ENCODE data around the gene POLE. TPM values are rescaled to one million over a fixed set of nuclear protein-coding genes. Genes with fewer than 3 reads are reported as not detected.

The POLE gene
- total RNA-seq, 1 experiment from 2014 or later, result 96.1 TPM

DNA sequence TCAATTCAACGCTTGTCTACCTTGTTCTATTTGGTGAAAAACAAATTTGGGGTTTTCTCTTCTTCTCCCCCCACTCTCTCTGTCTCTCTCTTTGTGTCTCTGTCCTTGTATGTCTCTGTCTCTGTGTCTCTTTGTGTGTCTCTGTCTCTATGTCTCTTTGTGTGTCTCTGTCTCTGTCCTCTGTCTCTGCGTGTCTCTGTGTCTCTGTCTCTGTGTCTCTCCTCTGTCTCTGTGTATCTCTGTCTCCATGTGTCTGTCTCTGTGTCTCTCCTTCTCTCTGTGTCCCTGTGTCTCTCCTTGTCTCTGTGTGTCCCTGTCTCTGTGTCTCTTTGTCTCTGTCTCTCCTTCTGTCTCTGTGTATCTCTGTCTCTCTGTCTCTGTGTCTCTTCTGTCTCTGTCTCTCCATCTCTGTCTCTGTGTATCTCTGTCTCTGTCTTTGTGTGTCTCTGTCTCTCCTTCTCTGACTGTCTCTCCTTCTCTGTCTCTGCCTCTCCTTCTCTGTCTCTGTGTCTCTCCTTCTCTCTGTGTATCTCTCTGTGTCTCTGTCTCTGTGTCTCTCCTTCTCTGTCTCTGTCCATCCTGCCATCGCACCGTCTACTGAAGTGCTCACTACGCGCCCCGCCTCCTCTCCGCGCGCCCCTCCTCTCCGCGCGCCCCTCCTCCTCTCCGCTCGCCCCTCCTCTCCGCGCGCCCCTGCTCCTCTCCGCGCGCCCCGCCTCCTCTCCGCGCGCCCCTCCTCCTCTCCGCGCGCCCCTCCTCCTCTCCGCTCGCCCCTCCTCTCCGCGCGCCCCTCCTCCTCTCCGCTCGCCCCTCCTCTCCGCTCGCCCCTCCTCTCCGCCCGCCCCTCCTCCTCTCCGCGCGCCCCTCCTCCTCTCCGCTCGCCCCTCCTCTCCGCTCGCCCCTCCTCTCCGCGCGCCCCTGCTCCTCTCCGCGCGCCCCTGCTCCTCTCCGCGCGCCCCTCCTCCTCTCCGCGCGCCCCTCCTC, 89.5 kb downstream of the POLE start:
- CTCF ChIA-PET, result no interaction called here

DNA sequence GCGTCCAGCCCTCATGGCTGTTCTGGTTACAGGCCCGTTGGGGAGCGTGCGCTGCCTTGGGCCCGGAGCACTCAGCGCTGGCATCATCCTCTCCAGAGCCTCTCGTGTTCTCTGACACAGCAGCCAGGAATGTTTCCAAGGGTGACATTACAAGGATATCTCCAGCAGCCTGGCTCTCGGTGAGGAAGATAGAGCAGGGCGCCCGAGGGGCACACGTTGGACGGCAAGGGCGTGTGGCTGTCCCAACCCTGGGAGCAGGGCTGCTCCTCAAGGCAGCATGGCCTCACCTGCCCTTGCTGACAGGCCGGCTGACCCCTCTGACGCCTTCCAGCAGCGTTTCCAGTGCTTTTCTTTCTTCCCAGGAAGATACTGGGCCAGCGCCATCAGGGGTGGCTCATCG, 91.1 kb downstream of the POLE start:
- CTCF ChIA-PET, result no interaction called here
- H4K20me1 ChIP-seq (ENCODE audit: low read length), result no peaks in the 10 kb centered on the region
- no peaks in the 10 kb centered on the region for H3K9me2 ChIP-seq (replicated peaks; ENCODE audit: low read length)
- no peak overlapping the region for H2AFZ ChIP-seq (ENCODE audit: low read length)
- peaks cover 19% of the 10 kb centered on the region for H3K4me1 ChIP-seq (ENCODE audit: insufficient read depth, low read length)
- no peaks in the 10 kb centered on the region for H3K79me2 ChIP-seq (ENCODE audit: low read length)
- no peaks in the 10 kb centered on the region for H3F3A ChIP-seq (ENCODE audit: low read length, unreplicated experiment)
- no peak overlapping the region for H3K4me3 ChIP-seq (ENCODE audit: low read length)
- intact Hi-C loops (cut with micrococcal nuclease), result loop anchor here (10.0 kb wide), 1 partner anchor 71 kb away; no protein-coding TSS in a partner anchor
- no peaks in the 10 kb centered on the region for H3K9me3 ChIP-seq (ENCODE audit: low read length)
- H3K36me3 ChIP-seq (ENCODE audit: low read depth, low read length), result no peaks in the 10 kb centered on the region
- no peak for TF ChIP-seq EZH2 (IDR thresholded peaks at IDR 0.05; ENCODE audit: low read length, unreplicated experiment)
- BruUV-seq (replicated peaks), result no TSS peak
- ATAC-seq (no peak), DNase-seq (peak; percentile 59)
- no peaks in the 10 kb centered on the region for H3K27me3 ChIP-seq (ENCODE audit: low read length)
- POLR2A ChIA-PET (ENCODE audit: unreplicated experiment), result no interaction called here
- no peak overlapping the region for H3K9ac ChIP-seq (ENCODE audit: low read length)
- H3K27ac ChIP-seq (ENCODE audit: low read length), result no peak overlapping the region
- no peak overlapping the region for H3K4me2 ChIP-seq (ENCODE audit: low read length)

More for the DNA sequence above, 89.5 kb downstream of the POLE start:
- Histone ChIP-seq H3K4me3 (ENCODE audit: low read length) (peak overlapping the region; percentile 69), H3K79me2 (ENCODE audit: low read length) (no peaks in the 10 kb centered on the region), H3K36me3 (ENCODE audit: low read depth, low read length) (no peaks in the 10 kb centered on the region), H3K9me2 (replicated peaks; ENCODE audit: low read length) (no peaks in the 10 kb centered on the region), H3K4me2 (ENCODE audit: low read length) (peak overlapping the region; percentile 84), H4K20me1 (ENCODE audit: low read length) (no peaks in the 10 kb centered on the region), H3K27ac (ENCODE audit: low read length) (no peak overlapping the region), H3K9me3 (ENCODE audit: low read length) (no peaks in the 10 kb centered on the region), H3K4me1 (ENCODE audit: insufficient read depth, low read length) (peaks cover 19% of the 10 kb centered on the region), H3K27me3 (ENCODE audit: low read length) (peaks cover under 1% of the 10 kb centered on the region; the same call in 1 of the 2 replicates), H3K9ac (ENCODE audit: low read length) (no peak overlapping the region), H2AFZ (ENCODE audit: low read length) (peak overlapping the region; percentile 44), H3F3A (ENCODE audit: low read length, unreplicated experiment) (no peaks in the 10 kb centered on the region)
- BruUV-seq (replicated peaks), result no TSS peak
- DNase-seq (peak; percentile 49), ATAC-seq (no peak)
- intact Hi-C loops (cut with micrococcal nuclease), result loop anchor here (10.0 kb wide), 1 partner anchor 73 kb away; no protein-coding TSS in a partner anchor
- POLR2A ChIA-PET (ENCODE audit: unreplicated experiment), result no interaction called here
- TF ChIP-seq, protein P1, sequence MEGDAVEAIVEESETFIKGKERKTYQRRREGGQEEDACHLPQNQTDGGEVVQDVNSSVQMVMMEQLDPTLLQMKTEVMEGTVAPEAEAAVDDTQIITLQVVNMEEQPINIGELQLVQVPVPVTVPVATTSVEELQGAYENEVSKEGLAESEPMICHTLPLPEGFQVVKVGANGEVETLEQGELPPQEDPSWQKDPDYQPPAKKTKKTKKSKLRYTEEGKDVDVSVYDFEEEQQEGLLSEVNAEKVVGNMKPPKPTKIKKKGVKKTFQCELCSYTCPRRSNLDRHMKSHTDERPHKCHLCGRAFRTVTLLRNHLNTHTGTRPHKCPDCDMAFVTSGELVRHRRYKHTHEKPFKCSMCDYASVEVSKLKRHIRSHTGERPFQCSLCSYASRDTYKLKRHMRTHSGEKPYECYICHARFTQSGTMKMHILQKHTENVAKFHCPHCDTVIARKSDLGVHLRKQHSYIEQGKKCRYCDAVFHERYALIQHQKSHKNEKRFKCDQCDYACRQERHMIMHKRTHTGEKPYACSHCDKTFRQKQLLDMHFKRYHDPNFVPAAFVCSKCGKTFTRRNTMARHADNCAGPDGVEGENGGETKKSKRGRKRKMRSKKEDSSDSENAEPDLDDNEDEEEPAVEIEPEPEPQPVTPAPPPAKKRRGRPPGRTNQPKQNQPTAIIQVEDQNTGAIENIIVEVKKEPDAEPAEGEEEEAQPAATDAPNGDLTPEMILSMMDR (conservative IDR thresholded peaks at IDR 0.05; ENCODE audit: low read depth, low read length), result no peak
- TF ChIP-seq EZH2 (IDR thresholded peaks at IDR 0.05; ENCODE audit: low read length, unreplicated experiment) (no peak), EZH2phosphoT487 (IDR thresholded peaks at IDR 0.05; ENCODE audit: borderline replicate concordance, low read length) (no peak)

DNA sequence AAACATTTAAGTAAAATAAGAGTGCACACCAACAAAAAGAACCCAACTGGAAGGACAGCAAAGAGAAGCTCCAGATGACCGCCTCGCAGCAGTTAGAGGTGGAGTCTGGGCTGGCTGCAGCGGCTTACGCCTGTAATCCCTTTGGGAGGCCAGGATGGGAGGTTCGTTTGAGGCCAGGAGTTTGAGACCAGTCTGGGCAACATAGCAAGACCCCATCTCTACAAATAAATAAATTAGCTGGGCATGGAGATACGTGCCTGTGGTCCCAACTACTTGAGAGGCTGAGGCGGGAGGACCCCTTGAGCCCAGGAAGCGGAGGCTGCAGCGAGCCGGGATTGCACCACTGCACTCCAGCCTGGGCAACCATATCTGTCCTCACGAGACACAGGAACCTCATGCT, 92.0 kb downstream of the POLE start:
- Histone ChIP-seq H3K36me3 (ENCODE audit: low read depth, low read length) (no peaks in the 10 kb centered on the region), H3K9me3 (ENCODE audit: low read length) (no peaks in the 10 kb centered on the region), H3K9me2 (replicated peaks; ENCODE audit: low read length) (no peaks in the 10 kb centered on the region), H3K27me3 (ENCODE audit: low read length) (no peaks in the 10 kb centered on the region), H3K4me1 (ENCODE audit: insufficient read depth, low read length) (peaks cover 14% of the 10 kb centered on the region), H3K79me2 (ENCODE audit: low read length) (no peaks in the 10 kb centered on the region), H3K9ac (ENCODE audit: low read length) (no peak overlapping the region), H3K27ac (ENCODE audit: low read length) (no peak overlapping the region), H3F3A (ENCODE audit: low read length, unreplicated experiment) (no peaks in the 10 kb centered on the region), H2AFZ (ENCODE audit: low read length) (no peak overlapping the region), H3K4me3 (ENCODE audit: low read length) (no peak overlapping the region), H4K20me1 (ENCODE audit: low read length) (no peaks in the 10 kb centered on the region), H3K4me2 (ENCODE audit: low read length) (no peak overlapping the region)
- POLR2A ChIA-PET (ENCODE audit: unreplicated experiment), result no interaction called here
- BruUV-seq (replicated peaks), result no TSS peak
- TF ChIP-seq EZH2 (IDR thresholded peaks at IDR 0.05; ENCODE audit: low read length, unreplicated experiment) (no peak), EZH2phosphoT487 (IDR thresholded peaks at IDR 0.05; ENCODE audit: borderline replicate concordance, low read length) (no peak)
- TF ChIP-seq, protein P1 (conservative IDR thresholded peaks at IDR 0.05; ENCODE audit: low read depth, low read length), result no peak
- DNase-seq, result no peak
- intact Hi-C loops (cut with micrococcal nuclease), result loop anchor here (10.0 kb wide), 1 partner anchor 70 kb away; no protein-coding TSS in a partner anchor
- CTCF ChIA-PET, result no interaction called here
- ATAC-seq, result no peak
